Thoracic aorta (tissue), 2 donors: ENCODE data around the gene CIB4. TPM values are rescaled to one million over a fixed set of nuclear protein-coding genes. Genes with fewer than 3 reads are reported as not detected.

ENCODE experiments used
- ATAC-seq: fragments of 150-250 bp; one replicate; pipeline ENCODE4 v1.8.0; 2017; ENCODE audit warnings: low read depth; ENCODE audit not compliant: insufficient number of reproducible peaks, low FRiP score
- DNase-seq: peaks from one replicate; pipeline ENCODE4 v3.0.0-alpha.2; 2020; ENCODE audit warnings: low spot score
- H3K27ac ChIP-seq, 2 donors: fragments of 200-600 bp; sonication (generic); 1 replicate in 1 of 2; 2 replicates in 1 of 2; pipeline ENCODE4 v1.5.1; 2016; ENCODE audit warnings: mild to moderate bottlenecking in 2 of 2, moderate library complexity in 2 of 2
- H3K27me3 ChIP-seq: fragments of 200-600 bp; sonication (generic); replicated peaks from 2 replicates; pipeline ENCODE4 v1.6.0; 2016; ENCODE audit warnings: mild to moderate bottlenecking; ENCODE audit not compliant: insufficient read depth
- H3K36me3 ChIP-seq: fragments of 200-600 bp; sonication (generic); one replicate; pipeline ENCODE4 v1.5.1; 2016
- H3K4me1 ChIP-seq, 2 donors: fragments of 200-600 bp; sonication (generic); 1 replicate in 1 of 2; 2 replicates in 1 of 2; pipeline versions ENCODE4 v1.5.1 to v1.6.0; 2016; ENCODE audit warnings: low read depth in 2 of 2, mild to moderate bottlenecking in 1 of 2; ENCODE audit not compliant: control insufficient read depth in 1 of 2
- H3K4me3 ChIP-seq: fragments of 200-600 bp; sonication (generic); 2 replicates; pipeline ENCODE4 v1.5.1; 2016; ENCODE audit warnings: mild to moderate bottlenecking
- H3K9me3 ChIP-seq: fragments of 200-600 bp; sonication (generic); 2 replicates; pipeline ENCODE4 v1.5.1; 2016
- CTCF ChIP-seq: fragments of 200-600 bp; sonication (generic); IDR thresholded peaks from one replicate; pipeline ENCODE4 v1.5.1; 2019; ENCODE audit warnings: antibody characterized with exemption
- total RNA-seq, 2 donors: library from RNA; depleted of rRNA; stranded (reverse); fragments of >200 nt; gene quantifications; one replicate each; pipeline versions ENCODE4 v1.1.0 to v1.2.3, GENCODE V29; 2016

The CIB4 gene
- total RNA-seq, 2 donors from 2014 or later = not detected

GRCh38 chr2:26675651-26676255 lies 34.6 kb upstream of the CIB4 start:
- no peak for DNase-seq
- no peak for TF ChIP-seq CTCF
- H3K36me3 ChIP-seq = no peaks in the 10 kb centered on the region
- H3K27me3 ChIP-seq = no peaks in the 10 kb centered on the region
- no peak overlapping the region for H3K27ac ChIP-seq
- no peak for ATAC-seq
- peaks cover 0 to 9% of the 10 kb centered on the region in 2 donors for H3K4me1 ChIP-seq
- no peaks in the 10 kb centered on the region for H3K9me3 ChIP-seq
- no peak overlapping the region for H3K4me3 ChIP-seq

- Histone ChIP-seq H3K9me3 (no peaks in the 10 kb centered on the region), H3K36me3 (no peaks in the 10 kb centered on the region), H3K4me3 (no peak overlapping the region), H3K27ac (no peak overlapping the region), H3K4me1 (peaks cover 0 to 8% of the 10 kb centered on the region in 2 donors), H3K27me3 (no peaks in the 10 kb centered on the region)
- TF ChIP-seq CTCF = no peak
- DNase-seq (no peak), ATAC-seq (no peak)
These were observed 33.6 kb upstream of the CIB4 start for GRCh38 chr2:26674771-26675170.

GRCh38 chr2:26674002-26674751 lies 33.0 kb upstream of the CIB4 start:
- no peak for TF ChIP-seq CTCF
- no peaks in the 10 kb centered on the region for H3K27me3 ChIP-seq
- H3K27ac ChIP-seq = no peak overlapping the region
- peaks cover 0 to 8% of the 10 kb centered on the region in 2 donors for H3K4me1 ChIP-seq
- no peaks in the 10 kb centered on the region for H3K9me3 ChIP-seq
- ATAC-seq = no peak
- H3K4me3 ChIP-seq = no peak overlapping the region
- no peaks in the 10 kb centered on the region for H3K36me3 ChIP-seq
- no peak for DNase-seq

- H3K4me3 ChIP-seq = no peak overlapping the region
- H3K36me3 ChIP-seq = no peaks in the 10 kb centered on the region
- H3K9me3 ChIP-seq = no peaks in the 10 kb centered on the region
- no peak for TF ChIP-seq CTCF
- DNase-seq = no peak
- no peaks in the 10 kb centered on the region for H3K27me3 ChIP-seq
- peaks cover 0 to 4% of the 10 kb centered on the region in 2 donors for H3K4me1 ChIP-seq
- ATAC-seq = no peak
- no peak overlapping the region for H3K27ac ChIP-seq
These were observed 31.7 kb upstream of the CIB4 start for GRCh38 chr2:26672818-26673393.

GRCh38 chr2:26672112-26672817 lies 31.1 kb upstream of the CIB4 start:
- H3K36me3 ChIP-seq = no peaks in the 10 kb centered on the region
- H3K9me3 ChIP-seq = no peaks in the 10 kb centered on the region
- H3K4me1 ChIP-seq = no peaks in the 10 kb centered on the region
- DNase-seq (no peak), ATAC-seq (no peak)
- no peak overlapping the region for H3K4me3 ChIP-seq
- no peak for TF ChIP-seq CTCF
- no peak overlapping the region for H3K27ac ChIP-seq
- H3K27me3 ChIP-seq = no peaks in the 10 kb centered on the region
